ENCODE results near the gene FAM237B. TPM values are rescaled to one million over a fixed set of nuclear protein-coding genes. Genes with fewer than 3 reads are reported as not detected.

FAM237B gene
- total RNA-seq, 4 donors from 2014 or later: not detected

DNA sequence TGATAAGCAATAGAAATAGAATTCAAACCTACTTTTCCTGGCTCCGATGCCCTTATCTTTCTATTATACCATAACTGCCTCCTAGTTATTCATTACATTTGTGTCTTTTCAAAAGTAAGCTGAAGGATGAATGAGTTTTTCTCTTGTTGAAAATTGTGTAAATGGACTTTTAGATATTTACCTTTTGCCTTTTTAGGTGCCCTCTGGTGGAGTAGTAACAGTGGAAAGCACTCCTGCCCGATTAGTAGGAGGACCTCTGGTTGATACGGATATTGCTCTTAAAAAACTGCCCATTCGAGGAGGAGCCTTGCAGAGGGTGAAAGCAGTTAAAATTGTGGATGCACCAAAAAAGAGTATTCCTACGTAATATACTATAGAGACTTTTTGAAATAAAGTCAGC is 11.2 kb downstream of the FAM237B start:
- Histone ChIP-seq H3K9me3 (no peaks in the 10 kb centered on the region), H3K4me3 (no peak overlapping the region), H3K4me1 (no peaks in the 10 kb centered on the region), H3K36me3 (no peaks in the 10 kb centered on the region), H3K27me3 (no peaks in the 10 kb centered on the region), H3K27ac (no peak overlapping the region)
- in situ Hi-C loops (cut with MboI; ENCODE audit: low pct_ligation_motif_present in 1 of 4, low pct_unique_long_range_greater_than_20kb in 1 of 4, low sequenced_read_pairs in 3 of 4) (no loop called here), intact Hi-C loops (cut with DNase I; ENCODE audit: low total_unique reads) (no loop called here)
- 79 to 85% methylated on average over 5 of the region's 5 CpGs for WGBS, 2 donors (ENCODE audit: low coverage in 1 of 2)
- DNase-seq: no peak
- no peak for TF ChIP-seq EP300 (IDR thresholded peaks at IDR 0.05; ENCODE audit: low read depth)
- TF ChIP-seq POLR2A (IDR thresholded peaks at IDR 0.05): no peak
- TF ChIP-seq, protein P1, sequence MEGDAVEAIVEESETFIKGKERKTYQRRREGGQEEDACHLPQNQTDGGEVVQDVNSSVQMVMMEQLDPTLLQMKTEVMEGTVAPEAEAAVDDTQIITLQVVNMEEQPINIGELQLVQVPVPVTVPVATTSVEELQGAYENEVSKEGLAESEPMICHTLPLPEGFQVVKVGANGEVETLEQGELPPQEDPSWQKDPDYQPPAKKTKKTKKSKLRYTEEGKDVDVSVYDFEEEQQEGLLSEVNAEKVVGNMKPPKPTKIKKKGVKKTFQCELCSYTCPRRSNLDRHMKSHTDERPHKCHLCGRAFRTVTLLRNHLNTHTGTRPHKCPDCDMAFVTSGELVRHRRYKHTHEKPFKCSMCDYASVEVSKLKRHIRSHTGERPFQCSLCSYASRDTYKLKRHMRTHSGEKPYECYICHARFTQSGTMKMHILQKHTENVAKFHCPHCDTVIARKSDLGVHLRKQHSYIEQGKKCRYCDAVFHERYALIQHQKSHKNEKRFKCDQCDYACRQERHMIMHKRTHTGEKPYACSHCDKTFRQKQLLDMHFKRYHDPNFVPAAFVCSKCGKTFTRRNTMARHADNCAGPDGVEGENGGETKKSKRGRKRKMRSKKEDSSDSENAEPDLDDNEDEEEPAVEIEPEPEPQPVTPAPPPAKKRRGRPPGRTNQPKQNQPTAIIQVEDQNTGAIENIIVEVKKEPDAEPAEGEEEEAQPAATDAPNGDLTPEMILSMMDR (IDR thresholded peaks at IDR 0.05): no peak
- no peak for TF ChIP-seq POLR2AphosphoS5 (IDR thresholded peaks at IDR 0.05)

DNA sequence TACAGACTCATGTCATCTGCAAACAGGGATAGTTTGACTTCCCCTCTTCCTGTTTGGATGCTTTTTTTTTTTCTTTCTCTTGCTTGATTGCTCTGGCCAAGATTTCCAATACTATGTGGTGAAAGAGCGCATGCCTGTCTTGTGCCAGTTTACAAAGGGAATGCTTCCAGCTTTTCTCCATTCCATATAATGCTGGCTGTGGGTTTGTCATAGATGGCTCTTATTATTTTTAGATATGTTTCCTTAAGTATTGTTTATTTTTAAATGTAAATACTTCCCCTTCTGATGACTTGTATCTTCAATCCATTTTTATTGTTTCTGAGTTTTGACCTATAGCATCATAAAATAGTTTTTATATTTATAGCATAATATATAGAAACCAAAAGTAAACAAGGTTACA is 17.9 kb downstream of the FAM237B start:
- Histone ChIP-seq H3K4me3 (no peak overlapping the region), H3K4me1 (no peaks in the 10 kb centered on the region), H3K27ac (no peak overlapping the region), H3K36me3 (no peaks in the 10 kb centered on the region), H3K9me3 (no peaks in the 10 kb centered on the region), H3K27me3 (no peaks in the 10 kb centered on the region)
- no peak for DNase-seq
- in situ Hi-C loops (cut with MboI; ENCODE audit: low pct_ligation_motif_present in 1 of 4, low pct_unique_long_range_greater_than_20kb in 1 of 4, low sequenced_read_pairs in 3 of 4): no loop called here
- intact Hi-C loops (cut with DNase I; ENCODE audit: low total_unique reads): no loop called here
- TF ChIP-seq POLR2AphosphoS5 (IDR thresholded peaks at IDR 0.05) (no peak), POLR2A (IDR thresholded peaks at IDR 0.05) (no peak), EP300 (IDR thresholded peaks at IDR 0.05; ENCODE audit: low read depth) (no peak)
- TF ChIP-seq, protein P1 (IDR thresholded peaks at IDR 0.05): no peak
- WGBS, 2 donors (ENCODE audit: low coverage in 1 of 2): 75 to 88% methylated on average over 1 of the region's 1 CpG

DNA sequence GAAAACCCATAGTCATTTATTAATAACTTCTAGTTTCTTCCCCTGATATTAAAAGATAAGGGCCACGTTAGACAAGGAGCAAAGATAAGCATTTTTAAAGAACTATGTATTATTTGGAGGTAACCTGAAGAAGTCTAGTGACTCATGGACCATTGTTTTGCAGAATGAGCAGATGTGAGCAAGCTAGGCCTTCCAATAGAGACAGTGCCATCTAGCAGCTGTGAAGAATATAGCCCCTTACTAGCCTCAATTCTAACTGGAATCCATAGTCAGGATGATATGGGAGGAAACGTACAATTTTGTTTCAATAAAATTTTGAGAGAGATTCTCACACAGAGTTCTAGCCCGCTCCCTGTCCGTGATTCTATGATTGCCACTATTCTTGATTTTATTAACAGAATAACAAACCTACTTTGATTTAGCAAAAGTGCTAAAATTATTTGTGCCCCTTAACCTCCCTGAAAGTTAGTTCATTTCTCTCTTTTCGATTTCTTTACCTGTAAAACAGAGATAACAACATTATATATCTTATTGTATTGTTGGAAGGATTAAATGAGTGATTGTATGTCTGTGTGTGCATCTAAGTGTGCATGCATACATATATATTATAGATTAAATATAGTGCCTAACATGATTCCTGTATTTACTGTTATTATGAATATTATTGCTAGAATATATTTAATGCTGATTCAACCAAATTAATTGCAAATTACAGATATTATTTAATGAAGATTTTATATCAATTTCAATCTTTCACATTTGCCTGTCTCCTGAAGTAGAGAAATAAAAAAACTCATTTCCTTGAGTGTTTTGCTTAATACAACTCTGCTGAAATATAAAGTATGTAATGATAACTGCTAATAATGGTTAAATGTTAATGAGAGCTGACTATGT is 22.7 kb downstream of the FAM237B start:
- no peaks in the 10 kb centered on the region for H3K9me3 ChIP-seq
- in situ Hi-C loops (cut with MboI; ENCODE audit: low pct_ligation_motif_present in 1 of 4, low pct_unique_long_range_greater_than_20kb in 1 of 4, low sequenced_read_pairs in 3 of 4) (no loop called here), intact Hi-C loops (cut with DNase I; ENCODE audit: low total_unique reads) (no loop called here)
- TF ChIP-seq POLR2A (IDR thresholded peaks at IDR 0.05) (no peak), EP300 (IDR thresholded peaks at IDR 0.05; ENCODE audit: low read depth) (no peak), POLR2AphosphoS5 (IDR thresholded peaks at IDR 0.05) (no peak)
- TF ChIP-seq, protein P1 (IDR thresholded peaks at IDR 0.05): peak in 4 of 5 experiments; percentile 23 to 40 (median 34)
- no peak for DNase-seq
- WGBS, 2 donors (ENCODE audit: low coverage in 1 of 2): 54 to 56% methylated on average over 5 of the region's 5 CpGs
- H3K36me3 ChIP-seq: no peaks in the 10 kb centered on the region
- no peak overlapping the region for H3K4me3 ChIP-seq
- no peak overlapping the region for H3K27ac ChIP-seq
- no peaks in the 10 kb centered on the region for H3K4me1 ChIP-seq
- no peaks in the 10 kb centered on the region for H3K27me3 ChIP-seq

DNA sequence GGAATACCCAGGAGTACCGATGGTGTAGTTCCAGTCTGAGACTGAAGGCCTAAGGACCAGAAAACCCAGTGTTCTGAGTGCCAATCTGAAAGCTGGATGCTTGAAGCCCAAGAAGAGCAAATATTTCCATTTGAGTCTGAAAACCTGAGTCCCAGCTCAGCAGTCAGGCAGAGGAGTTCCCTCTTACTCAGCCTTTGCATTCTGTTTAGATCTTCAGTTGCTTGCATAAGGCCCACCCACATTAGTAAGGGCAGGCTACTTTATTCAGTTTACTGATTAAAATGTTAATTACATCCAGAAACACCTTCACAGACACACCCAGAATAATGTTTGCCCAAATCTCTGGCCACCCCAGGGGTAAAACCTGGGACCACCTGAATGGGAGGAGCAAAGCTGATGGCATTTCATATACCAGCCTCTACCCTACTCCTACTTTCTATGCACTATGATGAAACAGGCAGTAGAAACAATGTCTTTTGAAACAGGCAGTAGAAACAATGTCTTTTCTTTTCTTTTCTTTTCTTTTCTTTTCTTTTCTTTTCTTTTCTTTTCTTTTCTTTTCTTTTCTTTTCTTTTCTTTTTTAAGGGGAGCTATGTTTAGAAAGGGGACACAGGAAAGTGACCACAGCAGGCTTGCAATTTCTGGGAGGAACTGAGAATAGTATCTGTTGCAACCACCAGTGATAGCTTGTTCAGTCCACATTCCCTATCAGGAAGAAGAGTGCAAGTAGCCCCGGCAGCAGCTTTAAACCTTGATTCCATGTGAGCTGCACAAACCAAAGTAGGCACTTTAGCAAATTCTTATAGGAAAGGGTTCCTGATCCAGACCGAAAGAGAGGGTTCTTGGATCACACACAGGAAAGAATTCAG is 30.6 kb downstream of the FAM237B start:
- H3K27me3 ChIP-seq: no peaks in the 10 kb centered on the region
- H3K9me3 ChIP-seq: no peaks in the 10 kb centered on the region
- WGBS, 2 donors (ENCODE audit: low coverage in 1 of 2): 83 to 87% methylated on average over 2 to 3 of the region's 3 CpGs
- intact Hi-C loops (cut with DNase I; ENCODE audit: low total_unique reads): no loop called here
- H3K36me3 ChIP-seq: no peaks in the 10 kb centered on the region
- TF ChIP-seq POLR2AphosphoS5 (IDR thresholded peaks at IDR 0.05) (no peak), EP300 (IDR thresholded peaks at IDR 0.05; ENCODE audit: low read depth) (no peak), POLR2A (IDR thresholded peaks at IDR 0.05) (no peak)
- TF ChIP-seq, protein P1 (IDR thresholded peaks at IDR 0.05): no peak
- H3K27ac ChIP-seq: no peak overlapping the region
- in situ Hi-C loops (cut with MboI; ENCODE audit: low pct_ligation_motif_present in 1 of 4, low pct_unique_long_range_greater_than_20kb in 1 of 4, low sequenced_read_pairs in 3 of 4): no loop called here
- no peak overlapping the region for H3K4me3 ChIP-seq
- no peaks in the 10 kb centered on the region for H3K4me1 ChIP-seq
- DNase-seq: no peak
